Stimulated activated CD4-positive, alpha-beta T cell treated with anti-CD3 and anti-CD28 coated beads, Interleukin-4, amount 100 ng/mL, for 4 hours (primary cell): ENCODE measurements around the gene SOCS1.
A peak's percentile ranks its signal among the peaks of the same experiment; 100 is the strongest.

Source experiments
- DNase-seq, 2 experiments: peaks; one replicate each; pipeline ENCODE4 v3.0.0-alpha.2; 2020

Gene SOCS1

GRCh38 chr16:11242658-11243057 is 13.3 kb downstream of the SOCS1 start:
- no peak for DNase-seq

GRCh38 chr16:11241480-11242204 is 14.4 kb downstream of the SOCS1 start:
- no peak for DNase-seq

GRCh38 chr16:11240636-11241473 is 15.1 kb downstream of the SOCS1 start:
- DNase-seq: peak in 1 of 2 experiments; percentile 33

GRCh38 chr16:11239644-11240632 is 16.1 kb downstream of the SOCS1 start:
- no peak for DNase-seq

GRCh38 chr16:11238272-11239202 is 17.5 kb downstream of the SOCS1 start:
- DNase-seq: no peak

- DNase-seq: no peak
Observed at GRCh38 chr16:11236461-11237254, 19.3 kb downstream of the SOCS1 start.

- no peak for DNase-seq
Observed at GRCh38 chr16:11235703-11235991, 20.4 kb downstream of the SOCS1 start.

- DNase-seq: no peak
Observed at GRCh38 chr16:11234884-11235702, 20.9 kb downstream of the SOCS1 start.

- DNase-seq: peak; percentile 67 to 79
Observed at GRCh38 chr16:11233727-11234376, 22.2 kb downstream of the SOCS1 start.

GRCh38 chr16:11232852-11233726 is 22.9 kb downstream of the SOCS1 start:
- DNase-seq: peak; percentile 81 to 90

- DNase-seq: no peak
Observed at GRCh38 chr16:11232302-11232851, 23.6 kb downstream of the SOCS1 start.

- DNase-seq: no peak
Observed at GRCh38 chr16:11231367-11231970, 24.5 kb downstream of the SOCS1 start.

GRCh38 chr16:11229906-11230305 is 26.1 kb downstream of the SOCS1 start:
- DNase-seq: no peak

- DNase-seq: no peak
Observed at GRCh38 chr16:11229432-11229831, 26.6 kb downstream of the SOCS1 start.

GRCh38 chr16:11225677-11226549 is 30.1 kb downstream of the SOCS1 start:
- DNase-seq: peak in 1 of 2 experiments; percentile 17

GRCh38 chr16:11224894-11225676 is 30.9 kb downstream of the SOCS1 start:
- peak; percentile 83 to 86 for DNase-seq
